Measurements from ENCODE around the gene ELL2. TPM values are rescaled to one million over a fixed set of nuclear protein-coding genes. Genes with fewer than 3 reads are reported as not detected.
A peak's percentile ranks its signal among the peaks of the same experiment; 100 is the strongest.

Gene ELL2
- total and polyA plus RNA-seq, 2 of the 13 experiments (the other 11 are each of a cell fraction or from before 2014, with no cell fraction given): 78.9 to 97.1 TPM

DNA sequence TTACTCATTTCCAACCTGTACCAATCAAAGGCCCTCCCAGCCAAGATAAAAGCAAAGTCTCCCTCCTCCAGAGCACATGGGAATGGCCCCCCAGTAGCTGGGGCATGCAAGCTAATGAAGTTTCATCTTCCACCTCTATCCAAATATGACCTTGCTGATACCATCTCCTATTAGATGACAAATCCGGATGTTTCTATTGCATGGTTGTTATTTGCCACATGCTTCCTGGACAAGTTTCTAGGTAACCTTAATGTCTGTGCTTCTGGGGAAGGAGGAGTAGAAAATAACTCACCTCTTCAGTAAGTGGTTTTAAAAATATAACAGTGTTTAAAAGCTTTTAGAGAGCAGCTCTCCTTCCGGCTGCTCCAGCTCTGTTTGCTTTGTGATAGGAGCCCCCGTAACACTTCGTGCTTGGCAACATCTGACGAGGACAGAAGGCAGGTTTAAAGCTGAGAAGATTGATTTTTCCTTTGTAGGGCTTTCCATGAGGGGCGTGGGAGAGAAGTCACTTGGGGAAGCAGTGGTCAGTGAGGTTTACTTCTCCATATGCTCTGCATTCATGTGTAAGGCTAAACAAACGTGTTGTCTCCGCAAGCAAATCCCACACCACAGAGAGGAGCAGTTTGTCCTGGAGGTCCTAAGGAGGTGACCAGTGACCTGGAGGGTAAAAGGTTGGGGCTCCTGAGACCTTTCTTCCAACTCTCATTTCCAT is 98.8 kb downstream of the ELL2 start (continued):
- TF ChIP-seq, protein P1, sequence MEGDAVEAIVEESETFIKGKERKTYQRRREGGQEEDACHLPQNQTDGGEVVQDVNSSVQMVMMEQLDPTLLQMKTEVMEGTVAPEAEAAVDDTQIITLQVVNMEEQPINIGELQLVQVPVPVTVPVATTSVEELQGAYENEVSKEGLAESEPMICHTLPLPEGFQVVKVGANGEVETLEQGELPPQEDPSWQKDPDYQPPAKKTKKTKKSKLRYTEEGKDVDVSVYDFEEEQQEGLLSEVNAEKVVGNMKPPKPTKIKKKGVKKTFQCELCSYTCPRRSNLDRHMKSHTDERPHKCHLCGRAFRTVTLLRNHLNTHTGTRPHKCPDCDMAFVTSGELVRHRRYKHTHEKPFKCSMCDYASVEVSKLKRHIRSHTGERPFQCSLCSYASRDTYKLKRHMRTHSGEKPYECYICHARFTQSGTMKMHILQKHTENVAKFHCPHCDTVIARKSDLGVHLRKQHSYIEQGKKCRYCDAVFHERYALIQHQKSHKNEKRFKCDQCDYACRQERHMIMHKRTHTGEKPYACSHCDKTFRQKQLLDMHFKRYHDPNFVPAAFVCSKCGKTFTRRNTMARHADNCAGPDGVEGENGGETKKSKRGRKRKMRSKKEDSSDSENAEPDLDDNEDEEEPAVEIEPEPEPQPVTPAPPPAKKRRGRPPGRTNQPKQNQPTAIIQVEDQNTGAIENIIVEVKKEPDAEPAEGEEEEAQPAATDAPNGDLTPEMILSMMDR (CRISPR knock-in tag; IDR thresholded peaks at IDR 0.05): no peak
- no peak for TF ChIP-seq ARNT (IDR thresholded peaks at IDR 0.05)
- TF ChIP-seq POLR2AphosphoS2 (IDR thresholded peaks at IDR 0.05; ENCODE audit: low read depth, low read length): no peak
- TF ChIP-seq SKI (IDR thresholded peaks at IDR 0.05; ENCODE audit: partially characterized antibody): no peak
- TF ChIP-seq HNF4G (IDR thresholded peaks at IDR 0.05; ENCODE audit: borderline replicate concordance, low read depth, low read length): peak; percentile 5; the same call in 1 of the 2 replicates
- no peak; the same call in 1 of the 2 replicates for TF ChIP-seq HNF4G (CRISPR knock-in tag; IDR thresholded peaks at IDR 0.05; ENCODE audit: borderline replicate concordance, low read depth)
- TF ChIP-seq, protein P2, sequence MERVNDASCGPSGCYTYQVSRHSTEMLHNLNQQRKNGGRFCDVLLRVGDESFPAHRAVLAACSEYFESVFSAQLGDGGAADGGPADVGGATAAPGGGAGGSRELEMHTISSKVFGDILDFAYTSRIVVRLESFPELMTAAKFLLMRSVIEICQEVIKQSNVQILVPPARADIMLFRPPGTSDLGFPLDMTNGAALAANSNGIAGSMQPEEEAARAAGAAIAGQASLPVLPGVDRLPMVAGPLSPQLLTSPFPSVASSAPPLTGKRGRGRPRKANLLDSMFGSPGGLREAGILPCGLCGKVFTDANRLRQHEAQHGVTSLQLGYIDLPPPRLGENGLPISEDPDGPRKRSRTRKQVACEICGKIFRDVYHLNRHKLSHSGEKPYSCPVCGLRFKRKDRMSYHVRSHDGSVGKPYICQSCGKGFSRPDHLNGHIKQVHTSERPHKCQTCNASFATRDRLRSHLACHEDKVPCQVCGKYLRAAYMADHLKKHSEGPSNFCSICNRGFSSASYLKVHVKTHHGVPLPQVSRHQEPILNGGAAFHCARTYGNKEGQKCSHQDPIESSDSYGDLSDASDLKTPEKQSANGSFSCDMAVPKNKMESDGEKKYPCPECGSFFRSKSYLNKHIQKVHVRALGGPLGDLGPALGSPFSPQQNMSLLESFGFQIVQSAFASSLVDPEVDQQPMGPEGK (CRISPR knock-in tag; IDR thresholded peaks at IDR 0.05): peak; percentile 99
- TF ChIP-seq ZNF282 (IDR thresholded peaks at IDR 0.05; ENCODE audit: partially characterized antibody): no peak
- TF ChIP-seq KDM4B (CRISPR knock-in tag; IDR thresholded peaks at IDR 0.05): no peak
- no peak for TF ChIP-seq PTBP1 (IDR thresholded peaks at IDR 0.05; ENCODE audit: low read depth, low read length, poor library complexity, severe bottlenecking)
- TF ChIP-seq, protein P3, sequence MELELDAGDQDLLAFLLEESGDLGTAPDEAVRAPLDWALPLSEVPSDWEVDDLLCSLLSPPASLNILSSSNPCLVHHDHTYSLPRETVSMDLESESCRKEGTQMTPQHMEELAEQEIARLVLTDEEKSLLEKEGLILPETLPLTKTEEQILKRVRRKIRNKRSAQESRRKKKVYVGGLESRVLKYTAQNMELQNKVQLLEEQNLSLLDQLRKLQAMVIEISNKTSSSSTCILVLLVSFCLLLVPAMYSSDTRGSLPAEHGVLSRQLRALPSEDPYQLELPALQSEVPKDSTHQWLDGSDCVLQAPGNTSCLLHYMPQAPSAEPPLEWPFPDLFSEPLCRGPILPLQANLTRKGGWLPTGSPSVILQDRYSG (CRISPR knock-in tag; IDR thresholded peaks at IDR 0.05): no peak
- no peak for TF ChIP-seq ZNF746 (CRISPR knock-in tag; IDR thresholded peaks at IDR 0.05)
- TF ChIP-seq ZNF781 (CRISPR knock-in tag; IDR thresholded peaks at IDR 0.05; ENCODE audit: borderline replicate concordance, not compliant biosample characterization): peak; percentile 17
- peak; percentile 86; the same call in 1 of the 2 replicates for TF ChIP-seq GATA4 (IDR thresholded peaks at IDR 0.05; ENCODE audit: borderline replicate concordance, low read depth)
- TF ChIP-seq, protein P4, sequence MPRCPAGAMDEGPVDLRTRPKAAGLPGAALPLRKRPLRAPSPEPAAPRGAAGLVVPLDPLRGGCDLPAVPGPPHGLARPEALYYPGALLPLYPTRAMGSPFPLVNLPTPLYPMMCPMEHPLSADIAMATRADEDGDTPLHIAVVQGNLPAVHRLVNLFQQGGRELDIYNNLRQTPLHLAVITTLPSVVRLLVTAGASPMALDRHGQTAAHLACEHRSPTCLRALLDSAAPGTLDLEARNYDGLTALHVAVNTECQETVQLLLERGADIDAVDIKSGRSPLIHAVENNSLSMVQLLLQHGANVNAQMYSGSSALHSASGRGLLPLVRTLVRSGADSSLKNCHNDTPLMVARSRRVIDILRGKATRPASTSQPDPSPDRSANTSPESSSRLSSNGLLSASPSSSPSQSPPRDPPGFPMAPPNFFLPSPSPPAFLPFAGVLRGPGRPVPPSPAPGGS (CRISPR knock-in tag; IDR thresholded peaks at IDR 0.05): no peak
- TF ChIP-seq ZNF234 (CRISPR knock-in tag; conservative IDR thresholded peaks at IDR 0.05): no peak
- TF ChIP-seq, protein P5, sequence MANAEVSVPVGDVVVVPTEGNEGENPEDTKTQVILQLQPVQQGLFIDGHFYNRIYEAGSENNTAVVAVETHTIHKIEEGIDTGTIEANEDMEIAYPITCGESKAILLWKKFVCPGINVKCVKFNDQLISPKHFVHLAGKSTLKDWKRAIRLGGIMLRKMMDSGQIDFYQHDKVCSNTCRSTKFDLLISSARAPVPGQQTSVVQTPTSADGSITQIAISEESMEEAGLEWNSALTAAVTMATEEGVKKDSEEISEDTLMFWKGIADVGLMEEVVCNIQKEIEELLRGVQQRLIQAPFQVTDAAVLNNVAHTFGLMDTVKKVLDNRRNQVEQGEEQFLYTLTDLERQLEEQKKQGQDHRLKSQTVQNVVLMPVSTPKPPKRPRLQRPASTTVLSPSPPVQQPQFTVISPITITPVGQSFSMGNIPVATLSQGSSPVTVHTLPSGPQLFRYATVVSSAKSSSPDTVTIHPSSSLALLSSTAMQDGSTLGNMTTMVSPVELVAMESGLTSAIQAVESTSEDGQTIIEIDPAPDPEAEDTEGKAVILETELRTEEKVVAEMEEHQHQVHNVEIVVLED (CRISPR knock-in tag; IDR thresholded peaks at IDR 0.05; ENCODE audit: borderline replicate concordance): no peak
- TF ChIP-seq, protein P6, sequence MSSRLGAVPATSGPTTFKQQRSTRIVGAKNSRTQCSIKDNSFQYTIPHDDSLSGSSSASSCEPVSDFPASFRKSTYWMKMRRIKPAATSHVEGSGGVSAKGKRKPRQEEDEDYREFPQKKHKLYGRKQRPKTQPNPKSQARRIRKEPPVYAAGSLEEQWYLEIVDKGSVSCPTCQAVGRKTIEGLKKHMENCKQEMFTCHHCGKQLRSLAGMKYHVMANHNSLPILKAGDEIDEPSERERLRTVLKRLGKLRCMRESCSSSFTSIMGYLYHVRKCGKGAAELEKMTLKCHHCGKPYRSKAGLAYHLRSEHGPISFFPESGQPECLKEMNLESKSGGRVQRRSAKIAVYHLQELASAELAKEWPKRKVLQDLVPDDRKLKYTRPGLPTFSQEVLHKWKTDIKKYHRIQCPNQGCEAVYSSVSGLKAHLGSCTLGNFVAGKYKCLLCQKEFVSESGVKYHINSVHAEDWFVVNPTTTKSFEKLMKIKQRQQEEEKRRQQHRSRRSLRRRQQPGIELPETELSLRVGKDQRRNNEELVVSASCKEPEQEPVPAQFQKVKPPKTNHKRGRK (CRISPR knock-in tag; IDR thresholded peaks at IDR 0.05): no peak

All from HepG2 (cell line).